ENCODE data around the gene GZF1. TPM values are rescaled to one million over a fixed set of nuclear protein-coding genes. Genes with fewer than 3 reads are reported as not detected.

GZF1 gene
- total RNA-seq, 1 experiment from 2014 or later, result 17.0 TPM

GRCh38 chr20:23341073-23341472 lies 20.9 kb upstream of the GZF1 start:
- Histone ChIP-seq H3K79me1 (ENCODE audit: insufficient read depth, low read depth, low read length, poor library complexity, severe bottlenecking) (no peaks in the 10 kb centered on the region), H2BK5ac (ENCODE audit: insufficient read length, low read length) (no peak overlapping the region), H3K79me2 (ENCODE audit: insufficient read depth, low read length) (no peaks in the 10 kb centered on the region), H3T11ph (ENCODE audit: low read length) (no peak overlapping the region), H3K4me2 (ENCODE audit: insufficient read depth, insufficient read length, low read length) (no peak overlapping the region), H3K56ac (ENCODE audit: insufficient read length, low read depth, low read length) (no peak overlapping the region), H3K23ac (ENCODE audit: insufficient read length, low read depth, low read length) (no peak overlapping the region), H3K27me3 (ENCODE audit: insufficient read depth, low read length) (no peaks in the 10 kb centered on the region), H2AFZ (ENCODE audit: low read length) (no peak overlapping the region), H3K4ac (ENCODE audit: low read depth, low read length) (no peak overlapping the region), H4K8ac (replicated peaks; ENCODE audit: insufficient read length, low read depth, low read length) (no peak overlapping the region), H3K23me2 (ENCODE audit: insufficient read length, low read depth, low read length, poor library complexity, severe bottlenecking) (no peaks in the 10 kb centered on the region), H4K5ac (ENCODE audit: insufficient read length, low read depth, low read length) (no peak overlapping the region), H2AK5ac (ENCODE audit: insufficient read length, low read length) (no peak overlapping the region), H2BK15ac (ENCODE audit: low read depth, low read length) (no peak overlapping the region), H4K91ac (ENCODE audit: insufficient read length, low read depth, low read length) (no peak overlapping the region), H3K18ac (ENCODE audit: insufficient read length, low read depth, low read length) (no peak overlapping the region), H3K4me1 (ENCODE audit: insufficient read depth, low read length) (no peaks in the 10 kb centered on the region), H3K9me3 (ENCODE audit: control insufficient read depth, low read depth, low read length) (no peaks in the 10 kb centered on the region), H2BK120ac (ENCODE audit: low read depth, low read length, poor library complexity, severe bottlenecking) (no peak overlapping the region), H2BK20ac (ENCODE audit: low read depth, low read length, poor library complexity, severe bottlenecking) (no peak overlapping the region), H3K14ac (ENCODE audit: insufficient read depth, low read length) (no peak overlapping the region), H2BK12ac (ENCODE audit: insufficient read length, low read depth, low read length) (no peak overlapping the region), H4K20me1 (ENCODE audit: control insufficient read depth, insufficient read depth, insufficient read length) (no peaks in the 10 kb centered on the region), H3K9ac (ENCODE audit: extremely low read depth, insufficient read length, low read length) (no peak overlapping the region), H3K27ac (ENCODE audit: insufficient read length, low read depth, low read length) (no peak overlapping the region)
- Mint-ChIP-seq H3K4me3 (no peak overlapping the region), H3K27me3 (ENCODE audit: low read depth) (peaks cover 5% of the 10 kb centered on the region; the same call in 1 of the 2 replicates), H3K27ac (no peak overlapping the region), H3K4me1 (peaks cover 8 to 10% of the 10 kb centered on the region in 2 experiments), H3K36me3 (ENCODE audit: insufficient read depth in 1 of 3, low read depth in 3 of 3) (no peaks in the 10 kb centered on the region), H3K9me3 (peaks cover 2 to 4% of the 10 kb centered on the region in 2 experiments; a peak in 2 of 5 replicates)
- no peak for DNase-seq
- TF ChIP-seq CTCF (conservative IDR thresholded peaks at IDR 0.05), result no peak
- WGBS (ENCODE audit: extremely low coverage, insufficient read length, low lambda C conversion rate), result no CpG with 5 or more reads among the region's 2 CpGs
